Measurements from ENCODE around the gene THBS2.

The THBS2 gene

DNA sequence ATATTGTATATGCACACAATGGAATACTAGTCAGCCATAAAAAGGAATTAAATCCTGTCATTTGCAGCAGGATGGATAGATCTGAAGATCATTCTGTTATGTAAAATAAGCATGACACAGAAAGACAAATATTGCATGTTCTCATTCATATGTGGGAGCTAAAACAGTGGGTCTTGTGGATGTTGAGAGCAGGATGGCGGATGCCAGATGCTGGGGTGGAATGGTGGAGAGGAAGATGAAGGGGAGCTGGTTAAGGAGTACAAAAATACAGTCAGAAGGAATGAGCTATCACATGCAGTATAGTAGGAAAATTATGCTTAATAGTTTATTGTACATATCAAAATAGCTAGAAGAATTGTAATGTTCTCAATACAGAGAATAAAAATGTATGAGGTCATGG lies 41.8 kb downstream of the THBS2 start:
- TF ChIP-seq, protein P1, sequence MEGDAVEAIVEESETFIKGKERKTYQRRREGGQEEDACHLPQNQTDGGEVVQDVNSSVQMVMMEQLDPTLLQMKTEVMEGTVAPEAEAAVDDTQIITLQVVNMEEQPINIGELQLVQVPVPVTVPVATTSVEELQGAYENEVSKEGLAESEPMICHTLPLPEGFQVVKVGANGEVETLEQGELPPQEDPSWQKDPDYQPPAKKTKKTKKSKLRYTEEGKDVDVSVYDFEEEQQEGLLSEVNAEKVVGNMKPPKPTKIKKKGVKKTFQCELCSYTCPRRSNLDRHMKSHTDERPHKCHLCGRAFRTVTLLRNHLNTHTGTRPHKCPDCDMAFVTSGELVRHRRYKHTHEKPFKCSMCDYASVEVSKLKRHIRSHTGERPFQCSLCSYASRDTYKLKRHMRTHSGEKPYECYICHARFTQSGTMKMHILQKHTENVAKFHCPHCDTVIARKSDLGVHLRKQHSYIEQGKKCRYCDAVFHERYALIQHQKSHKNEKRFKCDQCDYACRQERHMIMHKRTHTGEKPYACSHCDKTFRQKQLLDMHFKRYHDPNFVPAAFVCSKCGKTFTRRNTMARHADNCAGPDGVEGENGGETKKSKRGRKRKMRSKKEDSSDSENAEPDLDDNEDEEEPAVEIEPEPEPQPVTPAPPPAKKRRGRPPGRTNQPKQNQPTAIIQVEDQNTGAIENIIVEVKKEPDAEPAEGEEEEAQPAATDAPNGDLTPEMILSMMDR (IDR thresholded peaks at IDR 0.05; ENCODE audit: low read depth, low read length) = no peak
- H3K4me3 ChIP-seq (ENCODE audit: low read depth, low read length) = no peak overlapping the region

DNA sequence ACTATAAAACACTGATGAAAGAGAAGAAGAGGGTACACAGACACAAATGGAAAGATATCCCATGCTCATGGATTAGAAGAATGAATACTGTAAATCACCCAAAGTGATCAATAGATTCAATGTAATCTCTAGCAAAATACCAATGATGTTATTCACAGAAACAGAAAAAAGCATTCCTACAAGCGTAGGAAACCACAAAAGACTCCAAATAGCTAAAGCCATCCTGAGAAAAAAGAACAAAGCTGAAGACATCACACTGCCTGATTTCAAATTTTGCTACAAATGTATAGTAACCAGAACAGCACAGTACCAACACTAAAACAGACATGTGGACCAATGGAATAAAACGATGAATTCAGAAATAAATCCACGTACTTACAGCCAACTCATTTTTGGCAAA lies 43.0 kb downstream of the THBS2 start:
- TF ChIP-seq, protein P1 (IDR thresholded peaks at IDR 0.05; ENCODE audit: low read depth, low read length) = no peak

DNA sequence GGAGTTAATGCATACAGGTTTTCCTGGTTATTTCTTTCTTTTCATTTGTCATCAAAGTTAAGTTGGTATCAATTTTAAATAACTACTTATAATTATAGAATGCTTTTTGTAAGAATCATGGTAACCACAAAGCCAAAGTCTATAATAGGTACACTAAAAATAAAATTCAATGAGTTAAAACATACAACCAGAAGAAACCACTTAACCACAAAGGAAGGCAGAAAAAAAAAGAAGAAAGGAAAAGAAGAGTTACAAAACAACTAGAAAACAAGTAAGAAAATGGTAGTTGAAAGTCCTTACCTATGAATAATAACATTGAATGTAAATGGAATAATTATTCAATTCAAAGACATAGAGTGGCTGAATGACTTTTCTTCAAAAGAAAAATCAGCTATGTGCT lies 45.6 kb downstream of the THBS2 start:
- TF ChIP-seq, protein P1 (IDR thresholded peaks at IDR 0.05; ENCODE audit: low read depth, low read length) = no peak
- H3K4me3 ChIP-seq (ENCODE audit: low read depth, low read length) = no peak overlapping the region

More for the DNA sequence above, 43.0 kb downstream of the THBS2 start:
- no peak overlapping the region for H3K4me3 ChIP-seq (ENCODE audit: low read depth, low read length)

DNA sequence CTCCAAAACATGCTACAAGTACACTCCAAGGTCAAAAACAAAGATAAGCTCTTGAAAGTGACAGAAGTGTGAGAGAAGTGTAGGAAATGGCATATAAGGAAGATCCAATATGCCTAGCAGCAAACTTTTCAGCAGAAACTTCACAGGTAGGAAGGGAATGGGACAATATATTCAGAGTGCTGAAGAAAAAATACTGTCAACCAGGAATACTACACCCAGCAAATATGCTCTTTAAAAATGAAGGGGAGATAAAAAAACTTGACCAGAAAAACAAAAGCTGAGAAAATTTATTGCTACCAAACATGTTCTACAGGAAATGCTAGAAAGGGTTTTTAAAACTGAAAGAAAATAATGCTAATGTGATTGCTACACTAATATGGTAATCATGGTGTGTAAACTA lies 46.2 kb downstream of the THBS2 start:
- TF ChIP-seq, protein P1 (IDR thresholded peaks at IDR 0.05; ENCODE audit: low read depth, low read length) = no peak
- H3K4me3 ChIP-seq (ENCODE audit: low read depth, low read length) = no peak overlapping the region

DNA sequence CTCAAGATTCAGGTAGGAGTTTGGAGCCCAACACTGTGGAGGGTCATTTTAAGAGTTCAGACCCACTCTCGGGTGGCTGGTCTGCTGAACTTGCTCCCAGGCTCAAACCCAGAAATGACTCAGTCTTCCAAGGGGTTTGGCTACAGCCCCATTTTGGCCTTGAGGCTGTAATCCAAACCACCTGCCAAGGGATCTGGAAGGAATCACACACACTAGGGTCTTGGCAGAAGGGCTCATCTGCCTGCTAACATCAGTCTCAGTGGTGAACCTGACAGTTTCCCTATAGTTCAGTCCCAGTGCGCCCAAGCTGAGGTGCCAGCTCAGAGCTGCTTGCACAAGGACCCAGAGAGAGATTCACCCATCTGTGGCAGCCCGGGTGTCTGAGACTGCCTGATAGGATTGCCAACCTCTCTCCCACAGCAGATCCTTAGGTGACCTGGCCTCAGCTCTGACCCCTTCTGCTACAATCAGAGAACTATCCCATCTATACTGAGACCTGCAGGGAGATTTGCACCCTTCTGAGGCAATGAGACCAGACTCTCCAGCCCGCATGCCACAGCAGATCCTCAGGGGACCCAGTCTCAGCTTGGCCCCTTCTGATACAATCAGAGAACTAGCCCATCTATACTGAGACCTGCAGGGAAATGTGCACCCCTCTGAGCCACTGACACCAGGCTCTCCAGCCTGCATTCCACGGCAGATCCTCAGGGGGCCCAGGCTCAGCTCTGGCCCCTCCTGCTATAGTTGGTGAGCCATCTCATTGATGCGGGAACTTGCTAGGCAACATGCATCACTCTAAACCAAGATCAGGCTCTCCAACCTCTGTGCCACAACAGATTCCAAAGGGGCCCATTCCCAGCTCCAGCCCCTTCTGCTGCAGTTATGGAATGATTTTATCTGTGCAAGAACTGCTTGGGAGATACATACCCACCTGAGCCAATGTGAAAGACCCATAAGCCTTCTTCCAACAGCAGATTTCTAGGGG lies 48.2 kb downstream of the THBS2 start:
- H3K4me3 ChIP-seq (ENCODE audit: low read depth, low read length) = no peak overlapping the region
- TF ChIP-seq, protein P1 (IDR thresholded peaks at IDR 0.05; ENCODE audit: low read depth, low read length) = no peak

DNA sequence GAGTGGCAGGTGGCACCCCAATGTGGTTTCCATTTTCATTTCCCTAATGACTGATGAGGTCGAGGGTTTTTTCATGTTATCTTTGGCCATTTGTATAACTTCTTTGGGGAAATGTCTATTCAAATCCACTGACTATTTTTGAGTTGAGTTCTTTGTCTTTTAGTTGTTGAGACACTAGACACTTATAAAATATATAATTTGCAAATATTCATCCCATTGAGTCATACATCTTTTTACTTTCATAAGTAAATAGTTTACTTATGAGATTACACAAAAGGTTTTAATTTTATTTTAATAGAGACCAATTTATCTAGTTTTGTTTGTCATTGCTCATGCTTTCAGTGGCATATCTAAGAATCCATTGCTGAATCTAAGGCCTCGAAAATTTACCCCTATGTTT lies 49.5 kb downstream of the THBS2 start:
- TF ChIP-seq, protein P1 (IDR thresholded peaks at IDR 0.05; ENCODE audit: low read depth, low read length) = no peak
- H3K4me3 ChIP-seq (ENCODE audit: low read depth, low read length) = no peak overlapping the region

DNA sequence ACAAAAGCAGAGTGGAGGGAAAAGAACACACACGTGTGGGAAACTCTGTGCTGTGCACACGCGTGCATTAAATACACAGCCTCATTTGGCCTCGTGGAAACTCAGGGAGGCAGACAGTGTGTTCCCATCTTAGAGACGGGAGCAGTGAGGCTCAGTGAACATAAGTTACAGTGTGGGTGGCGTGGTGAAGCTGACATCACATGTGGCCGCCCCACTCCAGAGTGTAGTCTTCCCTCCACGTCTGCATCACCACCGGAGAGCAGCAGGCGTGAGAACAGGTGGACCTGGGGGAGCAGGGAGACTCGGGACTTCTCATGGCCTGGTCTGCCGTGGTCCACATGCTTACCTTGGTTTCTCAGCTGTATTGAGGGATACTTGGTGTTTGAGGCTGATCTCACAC lies 51.7 kb downstream of the THBS2 start:
- H3K4me3 ChIP-seq (ENCODE audit: low read depth, low read length) = no peak overlapping the region
- TF ChIP-seq, protein P1 (IDR thresholded peaks at IDR 0.05; ENCODE audit: low read depth, low read length) = no peak

Data from WI38 (cell line).